DOHH2 (cell line): ENCODE results near the gene TENT5A.

Source experiments
- H3F3A ChIP-seq: fragments of 200-600 bp; sonication (generic), shearing (Covaris generic); 2 replicates; pipeline ENCODE4 v1.6.0; 2016; ENCODE audit warnings: antibody characterized with exemption, mild to moderate bottlenecking; ENCODE audit not compliant: control insufficient read depth, insufficient read depth
- H3K27ac ChIP-seq: fragments of 200-600 bp; sonication (generic); 2 replicates; pipeline ENCODE4 v1.5.1; 2014; ENCODE audit warnings: low read depth, mild to moderate bottlenecking, low read length, moderate library complexity
- H3K27me3 ChIP-seq: fragments of 200-600 bp; sonication (generic); 2 replicates; pipeline ENCODE4 v1.6.1; 2014; ENCODE audit warnings: mild to moderate bottlenecking, low read length, mixed read lengths; ENCODE audit not compliant: control insufficient read depth
- H3K36me3 ChIP-seq: fragments of 200-600 bp; sonication (generic); 2 replicates; pipeline ENCODE4 v1.6.1; 2014; ENCODE audit warnings: mild to moderate bottlenecking, low read length, moderate library complexity, mixed read lengths; ENCODE audit not compliant: control insufficient read depth
- H3K4me1 ChIP-seq: fragments of 200-600 bp; sonication (generic); 2 replicates; pipeline ENCODE4 v1.6.1; 2014; ENCODE audit warnings: mild to moderate bottlenecking, low read length, mixed read lengths; ENCODE audit not compliant: control insufficient read depth
- H3K4me2 ChIP-seq: fragments of 200-600 bp; sonication (generic); 2 replicates; pipeline ENCODE4 v1.6.0; 2014; ENCODE audit warnings: mild to moderate bottlenecking, low read length, moderate library complexity
- H3K4me3 ChIP-seq: fragments of 200-600 bp; sonication (generic); 2 replicates; pipeline ENCODE4 v1.5.1; 2014; ENCODE audit warnings: mild to moderate bottlenecking, low read length, mixed read lengths
- H3K79me2 ChIP-seq: fragments of 200-600 bp; sonication (generic); 2 replicates; pipeline ENCODE4 v1.6.1; 2014; ENCODE audit warnings: mild to moderate bottlenecking, low read length, mixed read lengths; ENCODE audit not compliant: control insufficient read depth
- H3K9me2 ChIP-seq: fragments of 200-600 bp; sonication (generic); replicated peaks from 2 replicates; pipeline ENCODE4 v1.6.1; 2014; ENCODE audit warnings: mild to moderate bottlenecking, low read length, mixed read lengths; ENCODE audit not compliant: control insufficient read depth
- H3K9me3 ChIP-seq: fragments of 200-600 bp; sonication (generic); 2 replicates; pipeline ENCODE4 v1.6.1; 2014; ENCODE audit warnings: antibody characterized with exemption, low read length, mixed read lengths; ENCODE audit not compliant: control insufficient read depth, insufficient read depth
- H4K20me1 ChIP-seq: fragments of 200-600 bp; sonication (generic); 2 replicates; pipeline ENCODE4 v1.6.0; 2014; ENCODE audit warnings: low read depth, mild to moderate bottlenecking, antibody characterized with exemption, low read length, moderate library complexity; ENCODE audit not compliant: control insufficient read depth, insufficient read depth
- CTCF ChIP-seq: fragments of 200-600 bp; sonication (generic); IDR thresholded peaks from one replicate; pipeline ENCODE4 v1.5.1; 2014; ENCODE audit warnings: antibody characterized with exemption, mild to moderate bottlenecking, low read depth, low read length; ENCODE audit not compliant: poor library complexity, severe bottlenecking
- EZH2phosphoT487 ChIP-seq: fragments of 200-600 bp; sonication (generic); IDR thresholded peaks from 2 replicates; pipeline ENCODE4 v1.6.1; 2017; ENCODE audit warnings: borderline replicate concordance, mild to moderate bottlenecking, antibody characterized with exemption, low read length, moderate library complexity, mixed read lengths

Gene TENT5A

DNA sequence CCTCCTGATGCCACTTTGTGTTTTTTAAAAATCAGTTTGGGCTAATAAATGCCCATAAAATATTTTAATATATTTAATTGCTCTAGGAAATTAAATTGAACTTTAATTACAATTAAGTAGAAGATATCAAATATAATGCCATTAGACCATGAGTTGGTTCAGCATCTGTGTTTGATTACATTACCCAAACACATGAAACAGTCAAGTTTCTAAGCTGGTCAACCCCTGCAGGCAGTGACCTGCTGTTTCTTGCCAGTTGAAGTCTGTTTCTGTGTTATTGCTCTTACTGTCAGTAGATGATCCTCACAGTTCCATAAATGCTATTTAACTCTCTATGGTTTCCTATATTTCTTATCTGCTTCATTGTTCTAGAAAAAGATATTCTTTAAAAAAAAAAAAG, 9.7 kb upstream of the TENT5A start:
- Histone ChIP-seq H3K4me3 (no peak overlapping the region), H3K9me3 (no peaks in the 10 kb centered on the region), H3K27me3 (no peaks in the 10 kb centered on the region), H4K20me1 (no peaks in the 10 kb centered on the region), H3K36me3 (no peaks in the 10 kb centered on the region), H3K79me2 (no peaks in the 10 kb centered on the region), H3K4me2 (no peak overlapping the region), H3K4me1 (no peaks in the 10 kb centered on the region), H3F3A (no peaks in the 10 kb centered on the region), H3K27ac (no peak overlapping the region), H3K9me2 (no peaks in the 10 kb centered on the region)
- TF ChIP-seq EZH2phosphoT487, result no peak
- no peak for TF ChIP-seq CTCF

GRCh38 chr6:81761197-81761596, 8.7 kb upstream of the TENT5A start:
- no peak for TF ChIP-seq CTCF
- no peak for TF ChIP-seq EZH2phosphoT487
- no peaks in the 10 kb centered on the region for H3K4me1 ChIP-seq
- no peaks in the 10 kb centered on the region for H4K20me1 ChIP-seq
- H3K27me3 ChIP-seq, result no peaks in the 10 kb centered on the region
- H3K79me2 ChIP-seq, result no peaks in the 10 kb centered on the region
- H3K36me3 ChIP-seq, result no peaks in the 10 kb centered on the region
- no peaks in the 10 kb centered on the region for H3K9me3 ChIP-seq
- no peak overlapping the region for H3K27ac ChIP-seq
- no peaks in the 10 kb centered on the region for H3K9me2 ChIP-seq
- H3K4me3 ChIP-seq, result no peak overlapping the region
- no peaks in the 10 kb centered on the region for H3F3A ChIP-seq
- no peak overlapping the region for H3K4me2 ChIP-seq

DNA sequence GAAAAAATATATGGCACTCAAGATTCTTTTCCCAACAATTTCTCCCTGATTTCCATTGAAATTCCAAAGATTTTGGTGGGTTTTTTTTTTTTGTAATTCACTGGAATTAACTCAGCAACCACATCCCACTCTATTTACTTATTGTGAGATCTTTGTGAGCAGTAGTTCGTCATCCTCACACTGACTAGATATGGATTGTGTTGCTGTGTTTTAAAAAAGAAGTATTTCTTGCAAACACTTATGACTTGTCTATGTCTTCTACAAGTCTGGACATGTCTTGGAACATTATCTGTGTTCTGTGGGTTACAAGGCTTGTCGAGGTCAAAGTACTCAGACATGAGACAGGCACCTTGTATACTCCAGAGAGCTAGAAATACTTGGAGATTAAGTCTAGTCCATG, 7.3 kb upstream of the TENT5A start:
- Histone ChIP-seq H3K4me3 (no peak overlapping the region), H3K9me3 (no peaks in the 10 kb centered on the region), H4K20me1 (no peaks in the 10 kb centered on the region), H3F3A (no peaks in the 10 kb centered on the region), H3K27ac (no peak overlapping the region), H3K4me2 (no peak overlapping the region), H3K9me2 (no peaks in the 10 kb centered on the region), H3K27me3 (no peaks in the 10 kb centered on the region), H3K4me1 (no peaks in the 10 kb centered on the region), H3K79me2 (no peaks in the 10 kb centered on the region), H3K36me3 (no peaks in the 10 kb centered on the region)
- TF ChIP-seq CTCF, result no peak
- TF ChIP-seq EZH2phosphoT487, result no peak

GRCh38 chr6:81758221-81758620, 5.7 kb upstream of the TENT5A start:
- H4K20me1 ChIP-seq, result no peaks in the 10 kb centered on the region
- H3K27ac ChIP-seq, result no peak overlapping the region
- no peaks in the 10 kb centered on the region for H3F3A ChIP-seq
- H3K9me2 ChIP-seq, result no peaks in the 10 kb centered on the region
- H3K9me3 ChIP-seq, result no peaks in the 10 kb centered on the region
- H3K4me3 ChIP-seq, result no peak overlapping the region
- TF ChIP-seq CTCF (no peak), EZH2phosphoT487 (no peak)
- H3K4me1 ChIP-seq, result no peaks in the 10 kb centered on the region
- H3K79me2 ChIP-seq, result no peaks in the 10 kb centered on the region
- no peaks in the 10 kb centered on the region for H3K36me3 ChIP-seq
- no peaks in the 10 kb centered on the region for H3K27me3 ChIP-seq
- H3K4me2 ChIP-seq, result no peak overlapping the region
